GM23338 (cell line): ENCODE data around the gene DCTN2. TPM values are rescaled to one million over a fixed set of nuclear protein-coding genes. Genes with fewer than 3 reads are reported as not detected.

Experiments used
- EZH2phosphoT487 ChIP-seq: fragments of 200-600 bp; sonication (generic); IDR thresholded peaks from one replicate; pipeline ENCODE4 v1.8.1; 2018; ENCODE audit warnings: antibody characterized with exemption; ENCODE audit not compliant: unreplicated experiment
- JUNB ChIP-seq: IDR thresholded peaks from one replicate; pipeline ENCODE4 v1.6.1; 2016; ENCODE audit warnings: antibody characterized with exemption; ENCODE audit not compliant: unreplicated experiment
- REST ChIP-seq: IDR thresholded peaks from one replicate; pipeline ENCODE4 v1.6.1; 2018; ENCODE audit warnings: antibody characterized with exemption; ENCODE audit not compliant: unreplicated experiment
- ZNF114 ChIP-seq: fragments of 250-450 bp; sonication (Bioruptor Pico); IDR thresholded peaks from 2 replicates; pipeline ENCODE4 v1.5.0; 2020; ENCODE audit warnings: mild to moderate bottlenecking, moderate library complexity
- ZNF331 ChIP-seq: fragments of 250-450 bp; sonication (Bioruptor Pico); IDR thresholded peaks from 2 replicates; pipeline ENCODE4 v1.5.0; 2020; ENCODE audit warnings: low read depth, mild to moderate bottlenecking, moderate library complexity
- ZNF462 ChIP-seq: fragments of 250-450 bp; sonication (Bioruptor Pico); IDR thresholded peaks from 2 replicates; pipeline ENCODE4 v1.5.0; 2020; ENCODE audit warnings: mild to moderate bottlenecking, moderate library complexity
- polyA plus RNA-seq: library from polyadenylated mRNA; unstranded; fragments of >200 nt; fragmentation: Nextera tagmentation; extraction: Ambion mirVana; gene quantifications from 2 replicates; pipeline ENCODE4 v1.2.1, GENCODE V29; 2016
- total RNA-seq: library from RNA; depleted of rRNA; stranded (reverse); fragments of >200 nt; shearing (Covaris generic); gene quantifications from 2 replicates; pipeline ENCODE4 v1.2.3, GENCODE V29; 2014

Gene DCTN2
- total and polyA plus RNA-seq, 2 experiments from 2014 or later, result 56.1 to 157 TPM

GRCh38 chr12:57541001-57541400 lies 6.0 kb downstream of the DCTN2 start (continued):
- TF ChIP-seq ZNF462 (CRISPR knock-in tag), result no peak
- TF ChIP-seq JUNB, result no peak
- TF ChIP-seq ZNF114 (CRISPR knock-in tag), result no peak
- no peak for TF ChIP-seq EZH2phosphoT487
- no peak for TF ChIP-seq REST
- no peak for TF ChIP-seq ZNF331 (CRISPR knock-in tag)
